GM20431 (cell line): ENCODE measurements around the gene DDC.

Experiments used
- in situ Hi-C: fragments of 300-500 bp; cut with MseI, MboI; formaldehyde crosslinking; loops from one replicate; pipeline ENCODE4 v1.15.0; 2020; ENCODE audit warnings: low sequenced_read_pairs; ENCODE audit not compliant: unreplicated experiment

Gene DDC

GRCh38 chr7:50564640-50565558 lies at the start of gene DDC:
TSS of gene DDC (minus strand) at chr7:50565405. CDS start at chr7:50544085, 21,320 bp downstream.
- in situ Hi-C loops, result no loop called here

- in situ Hi-C loops, result no loop called here
Measured at GRCh38 chr7:50613473-50613872, 48.3 kb upstream of the DDC start.

- in situ Hi-C loops, result no loop called here
Measured at GRCh38 chr7:50612704-50613103, 47.5 kb upstream of the DDC start.

GRCh38 chr7:50610521-50611277 lies 45.5 kb upstream of the DDC start:
- in situ Hi-C loops, result no loop called here

GRCh38 chr7:50608196-50608906 lies 43.1 kb upstream of the DDC start:
- in situ Hi-C loops, result no loop called here

- in situ Hi-C loops, result no loop called here
Measured at GRCh38 chr7:50607524-50608125, 42.4 kb upstream of the DDC start.

GRCh38 chr7:50605059-50605458 lies 39.9 kb upstream of the DDC start:
- in situ Hi-C loops, result no loop called here

- in situ Hi-C loops, result no loop called here
Measured at GRCh38 chr7:50603287-50603686, 38.1 kb upstream of the DDC start.

GRCh38 chr7:50599385-50599784 lies 34.2 kb upstream of the DDC start:
- in situ Hi-C loops, result no loop called here

GRCh38 chr7:50598460-50599343 lies 33.5 kb upstream of the DDC start:
- in situ Hi-C loops, result no loop called here

GRCh38 chr7:50596484-50596883 lies 31.3 kb upstream of the DDC start:
- in situ Hi-C loops, result no loop called here

- in situ Hi-C loops, result no loop called here
Measured at GRCh38 chr7:50595491-50596102, 30.4 kb upstream of the DDC start.

GRCh38 chr7:50594734-50595485 lies 29.7 kb upstream of the DDC start:
- in situ Hi-C loops, result no loop called here

- in situ Hi-C loops, result no loop called here
Measured at GRCh38 chr7:50594136-50594535, 28.9 kb upstream of the DDC start.

- in situ Hi-C loops, result no loop called here
Measured at GRCh38 chr7:50592940-50593339, 27.7 kb upstream of the DDC start.

- in situ Hi-C loops, result no loop called here
Measured at GRCh38 chr7:50591480-50592438, 26.6 kb upstream of the DDC start.

GRCh38 chr7:50591098-50591479 lies 25.9 kb upstream of the DDC start:
- in situ Hi-C loops, result no loop called here
